Pons (tissue), 1 donor: ENCODE measurements around the gene CCDC92.

Source experiments
- DNase-seq: peaks from one replicate; pipeline ENCODE4 v3.0.0-alpha.2; 2016; ENCODE audit warnings: low spot score

Gene CCDC92

GRCh38 chr12:123910057-123910456, 62.6 kb downstream of the CCDC92 start:
- DNase-seq, result no peak

- no peak for DNase-seq
Measured at GRCh38 chr12:123908884-123909725, 63.5 kb downstream of the CCDC92 start.

DNA sequence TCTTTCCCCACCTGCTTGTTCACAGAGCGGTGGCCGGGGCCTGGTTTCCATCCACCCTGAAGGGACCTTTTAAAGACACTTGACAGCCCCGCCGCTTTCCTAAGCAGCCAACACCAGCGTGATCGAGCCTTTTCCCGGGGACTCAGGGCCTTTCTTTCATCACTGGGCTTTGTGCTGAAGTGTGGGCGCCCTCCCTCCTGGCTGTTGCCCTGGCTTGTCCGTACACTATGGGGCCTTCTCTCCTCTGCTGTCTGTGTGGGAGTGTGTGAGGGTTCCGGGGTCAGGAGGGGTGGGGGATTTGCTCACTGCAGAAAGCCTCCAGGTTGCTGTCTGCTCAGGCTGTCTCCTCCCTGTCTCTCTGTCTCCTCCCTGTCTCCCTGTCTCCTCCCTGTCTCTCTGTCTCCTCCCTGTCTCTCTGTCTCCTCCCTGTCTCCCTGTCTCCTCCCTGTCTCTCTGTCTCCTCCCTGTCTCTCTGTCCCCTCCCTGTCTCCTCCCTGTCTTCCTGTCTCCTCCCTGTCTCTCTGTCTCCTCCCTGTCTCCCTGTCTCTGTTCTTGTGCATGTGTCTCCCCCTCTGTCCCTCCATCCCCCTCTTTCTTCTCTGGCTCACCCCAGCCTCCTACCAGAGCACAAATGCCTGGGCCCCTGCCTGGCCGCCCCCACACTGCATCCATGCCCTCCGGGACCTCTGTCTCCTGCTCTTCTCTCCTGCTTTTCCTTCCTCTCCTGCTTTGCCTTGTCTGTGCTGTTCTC, 64.7 kb downstream of the CCDC92 start:
- DNase-seq, result peak; percentile 23

- DNase-seq, result no peak
Measured at GRCh38 chr12:123906711-123907420, 65.8 kb downstream of the CCDC92 start.

- DNase-seq, result peak; percentile 66
Measured at GRCh38 chr12:123905319-123905925, 67.2 kb downstream of the CCDC92 start.

- DNase-seq, result no peak
Measured at GRCh38 chr12:123903301-123904065, 69.1 kb downstream of the CCDC92 start.

GRCh38 chr12:123902821-123903220, 69.8 kb downstream of the CCDC92 start:
- no peak for DNase-seq

GRCh38 chr12:123900871-123901376, 71.7 kb downstream of the CCDC92 start:
- no peak for DNase-seq

DNA sequence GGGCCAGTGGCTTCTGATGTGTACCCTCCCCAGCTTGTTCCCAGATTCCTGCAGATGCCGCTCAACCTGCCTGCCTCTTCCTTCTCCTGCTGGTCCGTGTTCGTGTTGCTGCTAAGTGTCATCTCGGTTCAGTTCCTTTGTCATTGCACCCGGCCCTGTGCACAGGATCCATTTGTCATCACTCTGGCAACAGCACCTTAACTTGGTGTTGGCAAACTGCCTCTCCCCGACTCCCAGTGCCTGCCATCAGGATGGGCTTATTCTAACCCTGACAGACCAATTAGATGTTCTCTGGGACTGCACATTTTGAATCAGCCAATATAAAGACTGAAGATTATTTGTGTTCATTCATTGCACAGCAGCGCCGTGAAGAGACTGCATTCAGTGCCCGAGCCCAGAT, 73.3 kb downstream of the CCDC92 start:
- no peak for DNase-seq

- DNase-seq, result no peak
Measured at GRCh38 chr12:123898673-123899072, 74.0 kb downstream of the CCDC92 start.

DNA sequence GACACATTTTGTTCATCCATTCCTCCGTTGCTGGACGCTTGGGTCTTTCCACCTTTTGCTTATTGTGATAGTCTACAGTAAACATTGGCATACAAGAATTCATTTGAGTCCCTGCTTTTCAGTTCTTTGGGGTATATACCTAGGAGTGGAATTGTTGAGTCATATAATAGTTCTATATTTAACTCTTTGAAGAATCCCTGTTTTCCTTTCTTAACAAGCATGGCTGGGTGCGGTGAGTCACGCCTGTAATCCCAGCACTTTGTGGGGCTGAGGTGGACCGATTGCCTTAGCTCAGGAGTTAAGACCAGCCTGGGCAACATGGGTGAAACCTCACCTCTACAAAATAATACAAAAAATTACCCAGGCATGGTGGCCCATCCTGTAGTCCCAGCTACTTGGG, 75.4 kb downstream of the CCDC92 start:
- no peak for DNase-seq

GRCh38 chr12:123896767-123897166, 75.9 kb downstream of the CCDC92 start:
- no peak for DNase-seq

DNA sequence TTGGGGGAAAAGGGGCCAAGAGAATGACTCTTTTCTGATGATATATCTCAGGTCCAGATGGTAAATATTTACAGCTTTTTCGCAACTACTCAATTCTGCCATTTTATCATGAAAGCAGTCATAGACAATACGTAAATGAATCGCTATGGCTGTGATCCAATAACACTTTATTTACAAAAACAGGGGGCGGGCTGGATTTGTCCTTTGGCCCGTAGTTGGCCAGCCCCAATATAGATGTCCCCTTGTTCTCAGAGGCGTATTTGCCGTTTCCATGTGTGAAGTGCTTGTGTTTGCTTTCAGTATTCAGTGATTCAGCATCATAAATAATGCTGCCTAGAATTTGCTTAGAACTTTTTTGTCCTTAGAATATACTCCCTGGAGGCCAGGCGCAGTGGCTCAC, 77.2 kb downstream of the CCDC92 start:
- peak; percentile 62 for DNase-seq

DNA sequence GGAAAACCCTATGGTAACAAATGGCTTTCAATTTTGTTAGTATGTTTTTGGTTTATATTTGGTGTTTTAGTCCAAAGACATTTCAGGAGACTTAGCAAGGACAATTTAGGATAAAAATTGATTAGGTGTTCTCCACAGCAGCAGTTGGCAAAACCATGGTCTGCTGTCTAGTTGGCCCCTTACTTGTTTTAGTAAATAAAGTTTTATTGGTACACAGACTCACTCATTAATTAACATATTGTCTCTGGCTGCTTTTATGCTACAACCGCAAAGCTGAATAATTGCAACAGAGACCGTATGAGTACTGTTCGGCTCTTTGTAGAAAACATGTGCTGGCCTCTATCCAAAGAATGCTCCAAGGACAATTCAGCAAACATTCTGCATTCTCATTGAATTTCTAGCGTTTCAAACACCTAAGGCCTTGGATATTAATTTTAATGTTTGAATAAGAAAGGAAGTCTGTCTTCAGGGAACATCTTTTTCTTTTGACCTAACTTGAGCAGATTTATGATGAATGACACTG, 77.7 kb downstream of the CCDC92 start:
- DNase-seq, result no peak

GRCh38 chr12:123893276-123893675, 79.4 kb downstream of the CCDC92 start:
- DNase-seq, result no peak

GRCh38 chr12:123892853-123893252, 79.8 kb downstream of the CCDC92 start:
- no peak for DNase-seq

GRCh38 chr12:123892180-123892559, 80.5 kb downstream of the CCDC92 start:
- no peak for DNase-seq

DNA sequence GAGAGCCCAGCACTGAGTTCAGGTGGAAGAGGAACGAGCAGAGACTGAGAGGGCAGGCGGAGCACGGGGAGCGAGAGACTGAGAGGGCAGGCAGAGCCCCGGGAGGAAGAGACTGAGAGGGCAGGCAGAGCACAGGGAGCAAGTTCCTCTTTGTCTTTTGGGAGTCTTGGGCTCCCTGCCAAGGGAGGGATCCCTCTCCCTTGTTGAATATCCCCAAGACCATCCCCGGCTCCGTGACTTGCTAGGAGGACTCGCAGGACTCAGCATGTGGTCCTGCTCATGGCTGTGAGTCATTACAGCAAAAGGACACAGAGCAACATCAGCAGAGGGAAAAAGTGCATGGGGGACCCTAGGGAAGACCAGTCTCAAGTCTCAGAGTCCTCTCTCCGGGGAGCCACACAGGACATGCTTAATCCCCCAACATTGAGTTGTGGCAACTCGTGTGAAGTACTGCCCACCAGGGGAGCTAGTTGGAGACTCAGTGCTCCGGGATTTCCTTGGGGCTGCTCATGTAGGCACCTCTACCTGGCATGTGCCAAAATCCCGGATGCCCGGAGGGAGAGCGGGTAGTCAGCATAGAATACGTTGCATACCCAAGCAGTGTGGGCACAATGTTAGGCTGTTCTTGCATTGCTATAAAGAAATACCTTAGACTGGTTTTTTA, 81.0 kb downstream of the CCDC92 start:
- DNase-seq, result no peak

DNA sequence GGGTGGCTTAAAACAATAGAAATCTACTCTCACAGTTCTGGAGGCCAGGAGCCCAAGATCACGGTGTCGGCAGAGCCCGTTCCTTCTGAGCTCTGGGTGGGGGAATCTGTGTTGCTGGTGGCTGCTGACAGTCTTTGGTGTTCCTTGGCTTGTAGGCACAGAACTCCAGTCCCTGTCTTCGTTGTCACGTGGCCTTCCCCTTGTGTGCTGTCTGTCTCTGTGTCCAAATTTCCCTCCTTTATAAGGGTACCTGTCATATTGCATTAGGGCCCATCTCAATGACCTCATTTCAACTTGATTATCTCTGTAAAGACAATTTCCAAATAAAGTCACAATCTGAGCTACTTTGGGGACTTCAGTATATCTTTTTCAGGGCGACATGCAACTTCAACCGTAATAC, 81.6 kb downstream of the CCDC92 start:
- DNase-seq, result no peak

DNA sequence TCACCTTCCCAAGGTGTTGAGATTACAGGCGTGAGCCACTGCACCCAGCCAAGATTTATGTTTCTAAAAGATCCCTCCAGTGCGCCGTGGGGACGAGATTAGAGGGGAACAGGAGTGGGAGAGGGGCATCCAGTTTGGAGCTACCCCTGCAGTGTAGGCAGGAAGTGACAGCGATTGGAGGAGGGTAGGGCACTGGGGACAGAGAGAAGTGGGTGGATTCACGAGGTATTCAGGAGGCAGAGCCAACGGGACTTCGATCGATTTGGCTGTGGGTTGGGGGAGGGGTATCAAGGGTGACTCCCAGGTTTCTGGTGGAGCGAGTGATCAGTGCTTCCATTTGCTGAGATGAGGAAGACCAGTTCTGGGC, 82.1 kb downstream of the CCDC92 start:
- DNase-seq, result no peak
